Gastroesophageal sphincter (tissue), 4 donors: Measurements from ENCODE around the gene CCDC188. TPM values are rescaled to one million over a fixed set of nuclear protein-coding genes. Genes with fewer than 3 reads are reported as not detected.

Experiments used
- ATAC-seq: fragments of 150-250 bp; one replicate; pipeline ENCODE4 v1.9.1; 2016; ENCODE audit warnings: mild to moderate bottlenecking, moderate library complexity
- H3K27ac ChIP-seq, 4 donors: fragments of 200-600 bp; sonication (generic) in 3 of 4; 1 replicate in 3 of 4; 2 replicates in 1 of 4; pipeline ENCODE4 v1.5.1; 2016 to 2019
- H3K27me3 ChIP-seq: fragments of 200-600 bp; sonication (generic); one replicate; pipeline ENCODE4 v1.5.1; 2019
- H3K36me3 ChIP-seq, 2 donors: fragments of 200-600 bp; sonication (generic); one replicate each; pipeline ENCODE4 v1.5.1; 2019; ENCODE audit warnings: control low read depth in 1 of 2
- H3K4me1 ChIP-seq, 3 donors: fragments of 200-600 bp; sonication (generic); 1 replicate in 2 of 3; 2 replicates in 1 of 3; pipeline ENCODE4 v1.5.1; 2016 to 2019; ENCODE audit warnings: control low read depth in 2 of 3
- H3K4me3 ChIP-seq, 2 donors: fragments of 200-600 bp; sonication (generic); one replicate each; pipeline ENCODE4 v1.5.1; 2019; ENCODE audit warnings: mild to moderate bottlenecking in 1 of 2, moderate library complexity in 1 of 2
- H3K9me3 ChIP-seq, 3 donors: fragments of 200-600 bp; sonication (generic); one replicate each; pipeline ENCODE4 v1.5.1; 2017 to 2019; ENCODE audit warnings: control low read depth in 2 of 3
- CTCF ChIP-seq, 4 experiments: fragments of 200-600 bp in 2 of 4; fragments of 450-650 bp in 2 of 4; sonication (generic) in 1 of 4; IDR thresholded peaks; one replicate each; pipeline ENCODE4 v1.5.1; 2017 to 2019; ENCODE audit warnings: antibody characterized with exemption in 4 of 4, mild to moderate bottlenecking in 2 of 4, moderate library complexity in 2 of 4
- EP300 ChIP-seq: sonication (generic); formaldehyde crosslinking; IDR thresholded peaks from one replicate; pipeline ENCODE4 v1.6.1; 2017; ENCODE audit warnings: antibody characterized with exemption, mild to moderate bottlenecking
- POLR2A ChIP-seq, 2 donors: fragments of 450-650 bp; IDR thresholded peaks; one replicate each; pipeline ENCODE4 v1.6.1; 2017; ENCODE audit warnings: antibody characterized with exemption in 2 of 2, mild to moderate bottlenecking in 2 of 2, moderate library complexity in 1 of 2
- POLR2AphosphoS5 ChIP-seq: sonication (generic); formaldehyde crosslinking; IDR thresholded peaks from one replicate; pipeline ENCODE4 v1.6.1; 2017; ENCODE audit warnings: antibody characterized with exemption
- WGBS, 2 donors: methylation state at CpG; one replicate each; pipeline ENCODE4 v1.1.5; 2018; ENCODE audit warnings: low coverage in 1 of 2; 5-methylcytosine and 5-hydroxymethylcytosine counted together
- total RNA-seq, 4 donors: library from RNA; depleted of rRNA; stranded (reverse); fragments of >200 nt; gene quantifications; one replicate each; pipeline ENCODE4 v1.1.0, GENCODE V29; 2016

Gene CCDC188
- total RNA-seq, 4 donors from 2014 or later = not detected

- no peaks in the 10 kb centered on the region for H3K9me3 ChIP-seq
- H3K27ac ChIP-seq = peak overlapping the region in 3 of 4 donors; percentile 92 to 99 (median 95)
- no CpG with 5 or more reads among the region's 72 CpGs for WGBS, 2 donors
- peak overlapping the region; percentile 75 to 99 for H3K4me3 ChIP-seq
- ATAC-seq = no peak
- peaks cover 0 to 11% of the 10 kb centered on the region in 2 donors for H3K36me3 ChIP-seq
- peaks cover 4 to 60% (median 42%) of the 10 kb centered on the region in 3 donors for H3K4me1 ChIP-seq
- no peaks in the 10 kb centered on the region for H3K27me3 ChIP-seq
- TF ChIP-seq POLR2AphosphoS5 = no peak
- no peak for TF ChIP-seq CTCF (IDR thresholded peaks at IDR 0.05)
- TF ChIP-seq POLR2A (IDR thresholded peaks at IDR 0.05) = no peak
- TF ChIP-seq EP300 = no peak
Measured at GRCh38 chr22:20131859-20132685, 18.8 kb downstream of the CCDC188 start.

- TF ChIP-seq CTCF (IDR thresholded peaks at IDR 0.05) (no peak), POLR2A (IDR thresholded peaks at IDR 0.05) (no peak), POLR2AphosphoS5 (no peak), EP300 (no peak)
- H3K9me3 ChIP-seq = no peaks in the 10 kb centered on the region
- no peaks in the 10 kb centered on the region for H3K27me3 ChIP-seq
- peak within 1 kb of the TSS; percentile 75 to 99 for H3K4me3 ChIP-seq
- peaks cover 4 to 54% (median 36%) of the 10 kb centered on the region in 3 donors for H3K4me1 ChIP-seq
- H3K27ac ChIP-seq = peak within 1 kb of the TSS; percentile 74 to 99 (median 94)
- ATAC-seq = peak; percentile 85
- WGBS, 2 donors = no CpG with 5 or more reads among the region's 43 CpGs
- peaks cover 0 to 17% of the 10 kb centered on the region in 2 donors for H3K36me3 ChIP-seq
Measured at GRCh38 chr22:20131597-20131858, 19.3 kb downstream of the CCDC188 start, which contains the start of gene ZDHHC8. ZDHHC8 (plus strand) TSS chr22:20131804; CDS start chr22:20131948, 144 bp downstream.

- Histone ChIP-seq H3K4me3 (peak overlapping the region; percentile 48 to 99), H3K36me3 (peaks cover 0 to 22% of the 10 kb centered on the region in 2 donors), H3K27ac (peak overlapping the region; percentile 74 to 99 (median 94)), H3K4me1 (peaks cover 4 to 49% (median 31%) of the 10 kb centered on the region in 3 donors), H3K27me3 (no peaks in the 10 kb centered on the region), H3K9me3 (no peaks in the 10 kb centered on the region)
- ATAC-seq = peak; percentile 93
- no peak for TF ChIP-seq EP300
- TF ChIP-seq POLR2A (IDR thresholded peaks at IDR 0.05) = peak in 1 of 2 donors; percentile 36
- no peak for TF ChIP-seq CTCF (IDR thresholded peaks at IDR 0.05)
- TF ChIP-seq POLR2AphosphoS5 = peak; percentile 25
- WGBS, 2 donors = no CpG with 5 or more reads among the region's 70 CpGs
Measured at GRCh38 chr22:20130731-20131596, 19.9 kb downstream of the CCDC188 start.

GRCh38 chr22:20130319-20130718, 20.5 kb downstream of the CCDC188 start:
- WGBS, 2 donors = 60% methylated on average over 1 of the region's 3 CpGs; no CpG with 5 or more reads in 1 of the 2 donors
- peak overlapping the region in 3 of 4 donors; percentile 92 to 99 (median 95) for H3K27ac ChIP-seq
- H3K27me3 ChIP-seq = no peaks in the 10 kb centered on the region
- no peaks in the 10 kb centered on the region for H3K9me3 ChIP-seq
- TF ChIP-seq CTCF (IDR thresholded peaks at IDR 0.05) (no peak), POLR2A (IDR thresholded peaks at IDR 0.05) (no peak), POLR2AphosphoS5 (no peak), EP300 (no peak)
- H3K4me1 ChIP-seq = peaks cover 4 to 42% (median 24%) of the 10 kb centered on the region in 3 donors
- no peak for ATAC-seq
- H3K36me3 ChIP-seq = peaks cover 0 to 29% of the 10 kb centered on the region in 2 donors
- peak overlapping the region in 1 of 2 donors; percentile 99 for H3K4me3 ChIP-seq
